Measurements from ENCODE around the gene CRTAC1.

The CRTAC1 gene

GRCh38 chr10:97898429-97898828, 132.0 kb downstream of the CRTAC1 start (continued):
- no peak for TF ChIP-seq TSHZ2 (CRISPR knock-in tag; IDR thresholded peaks at IDR 0.05)
- no peak for TF ChIP-seq ZNF565 (CRISPR knock-in tag; conservative IDR thresholded peaks at IDR 0.05; ENCODE audit: low read depth)
- TF ChIP-seq OSR1 (CRISPR knock-in tag; IDR thresholded peaks at IDR 0.05), result no peak
- no peak for TF ChIP-seq ESRRG (CRISPR knock-in tag; IDR thresholded peaks at IDR 0.05)

GRCh38 chr10:97896756-97897358, 133.6 kb downstream of the CRTAC1 start:
- no peak for ATAC-seq
- TF ChIP-seq ZNF565 (CRISPR knock-in tag; conservative IDR thresholded peaks at IDR 0.05; ENCODE audit: low read depth) (no peak), SNAI2 (CRISPR knock-in tag; IDR thresholded peaks at IDR 0.05) (no peak), CSDC2 (CRISPR knock-in tag; IDR thresholded peaks at IDR 0.05) (no peak), ESRRG (CRISPR knock-in tag; IDR thresholded peaks at IDR 0.05) (no peak)

GRCh38 chr10:97895915-97896314, 134.5 kb downstream of the CRTAC1 start:
- no peak for TF ChIP-seq ISL1 (CRISPR knock-in tag; IDR thresholded peaks at IDR 0.05)
- no peak for TF ChIP-seq BACH2 (CRISPR knock-in tag; IDR thresholded peaks at IDR 0.05; ENCODE audit: borderline replicate concordance)
- TF ChIP-seq PPARA (CRISPR knock-in tag; IDR thresholded peaks at IDR 0.05; ENCODE audit: borderline replicate concordance), result no peak
- TF ChIP-seq SNAI2 (CRISPR knock-in tag; IDR thresholded peaks at IDR 0.05), result no peak
- no peak for TF ChIP-seq PATZ1 (CRISPR knock-in tag; IDR thresholded peaks at IDR 0.05; ENCODE audit: borderline replicate concordance)
- no peak for ATAC-seq

- ATAC-seq, result no peak
- TF ChIP-seq ZFP30 (CRISPR knock-in tag; IDR thresholded peaks at IDR 0.05) (no peak), CREB5 (CRISPR knock-in tag; IDR thresholded peaks at IDR 0.05; ENCODE audit: low read depth) (no peak), GLIS3 (CRISPR knock-in tag; IDR thresholded peaks at IDR 0.05) (no peak), RARB (CRISPR knock-in tag; IDR thresholded peaks at IDR 0.05) (no peak), TCF4 (CRISPR knock-in tag; IDR thresholded peaks at IDR 0.05; ENCODE audit: borderline replicate concordance) (no peak), OSR1 (CRISPR knock-in tag; IDR thresholded peaks at IDR 0.05) (no peak), ISL1 (CRISPR knock-in tag; IDR thresholded peaks at IDR 0.05) (no peak), ZNF8 (CRISPR knock-in tag; IDR thresholded peaks at IDR 0.05) (no peak), PPARA (CRISPR knock-in tag; IDR thresholded peaks at IDR 0.05; ENCODE audit: borderline replicate concordance) (no peak), SNAI2 (CRISPR knock-in tag; IDR thresholded peaks at IDR 0.05) (no peak), BACH2 (CRISPR knock-in tag; IDR thresholded peaks at IDR 0.05; ENCODE audit: borderline replicate concordance) (no peak)
Observed at GRCh38 chr10:97895084-97895483, 135.3 kb downstream of the CRTAC1 start.

GRCh38 chr10:97894092-97894491, 136.3 kb downstream of the CRTAC1 start:
- no peak for ATAC-seq
- no peak for TF ChIP-seq CSDC2 (CRISPR knock-in tag; IDR thresholded peaks at IDR 0.05)
- TF ChIP-seq ESRRG (CRISPR knock-in tag; IDR thresholded peaks at IDR 0.05), result no peak
- no peak for TF ChIP-seq ZNF70 (CRISPR knock-in tag; IDR thresholded peaks at IDR 0.05)
- no peak for TF ChIP-seq ARNTL (CRISPR knock-in tag; IDR thresholded peaks at IDR 0.05; ENCODE audit: borderline replicate concordance, low read depth)
- no peak for TF ChIP-seq ZFP3 (CRISPR knock-in tag; IDR thresholded peaks at IDR 0.05)
- TF ChIP-seq SNAI2 (CRISPR knock-in tag; IDR thresholded peaks at IDR 0.05), result no peak
- TF ChIP-seq ZFP30 (CRISPR knock-in tag; IDR thresholded peaks at IDR 0.05), result no peak
- TF ChIP-seq TOX (CRISPR knock-in tag; IDR thresholded peaks at IDR 0.05; ENCODE audit: borderline replicate concordance), result no peak
- no peak for TF ChIP-seq ZNF8 (CRISPR knock-in tag; IDR thresholded peaks at IDR 0.05)
- no peak for TF ChIP-seq OSR1 (CRISPR knock-in tag; IDR thresholded peaks at IDR 0.05)
- TF ChIP-seq TCF4 (CRISPR knock-in tag; IDR thresholded peaks at IDR 0.05; ENCODE audit: borderline replicate concordance), result no peak
- TF ChIP-seq ZNF565 (CRISPR knock-in tag; conservative IDR thresholded peaks at IDR 0.05; ENCODE audit: low read depth), result no peak
- TF ChIP-seq PPARA (CRISPR knock-in tag; IDR thresholded peaks at IDR 0.05; ENCODE audit: borderline replicate concordance), result no peak
- TF ChIP-seq ZC3H10 (CRISPR knock-in tag; IDR thresholded peaks at IDR 0.05), result no peak
- TF ChIP-seq BACH2 (CRISPR knock-in tag; IDR thresholded peaks at IDR 0.05; ENCODE audit: borderline replicate concordance), result no peak
- no peak for TF ChIP-seq TSHZ2 (CRISPR knock-in tag; IDR thresholded peaks at IDR 0.05)
- no peak for TF ChIP-seq RARB (CRISPR knock-in tag; IDR thresholded peaks at IDR 0.05)
- TF ChIP-seq CSRNP3 (CRISPR knock-in tag; IDR thresholded peaks at IDR 0.05), result no peak

All from SK-N-SH treated with all-trans-retinoic acid at 6 μM for 48 hours (cell line).